Kidney tubule cell (primary cell): ENCODE measurements around the gene PPP1R14C.
A peak's percentile ranks its signal among the peaks of the same experiment; 100 is the strongest.

ENCODE experiments used
- DNase-seq: peaks from one replicate; pipeline ENCODE4 v3.0.0-alpha.2; 2018; ENCODE audit warnings: low spot score

PPP1R14C gene

GRCh38 chr6:150195996-150196417 lies 53.2 kb downstream of the PPP1R14C start:
- DNase-seq = peak; percentile 33

GRCh38 chr6:150196942-150197745 lies 54.3 kb downstream of the PPP1R14C start:
- peak; percentile 30 for DNase-seq

GRCh38 chr6:150198532-150198931 lies 55.7 kb downstream of the PPP1R14C start:
- no peak for DNase-seq

GRCh38 chr6:150199241-150199640 lies 56.4 kb downstream of the PPP1R14C start:
- no peak for DNase-seq

- no peak for DNase-seq
Observed at GRCh38 chr6:150200428-150201100, 57.7 kb downstream of the PPP1R14C start.

GRCh38 chr6:150201285-150201684 lies 58.4 kb downstream of the PPP1R14C start:
- DNase-seq = no peak

- DNase-seq = peak; percentile 38
Observed at GRCh38 chr6:150201772-150202329, 59.0 kb downstream of the PPP1R14C start.

- peak; percentile 43 for DNase-seq
Observed at GRCh38 chr6:150202404-150202803, 59.6 kb downstream of the PPP1R14C start.

- no peak for DNase-seq
Observed at GRCh38 chr6:150202934-150203333, 60.1 kb downstream of the PPP1R14C start.

- DNase-seq = no peak
Observed at GRCh38 chr6:150203378-150203777, 60.5 kb downstream of the PPP1R14C start.

GRCh38 chr6:150203871-150204545 lies 61.2 kb downstream of the PPP1R14C start:
- no peak for DNase-seq

GRCh38 chr6:150204705-150205472 lies 62.0 kb downstream of the PPP1R14C start:
- no peak for DNase-seq

GRCh38 chr6:150207931-150208570 lies 65.2 kb downstream of the PPP1R14C start:
- peak; percentile 22 for DNase-seq

GRCh38 chr6:150208611-150209352 lies 65.9 kb downstream of the PPP1R14C start:
- DNase-seq = no peak

GRCh38 chr6:150209415-150209814 lies 66.6 kb downstream of the PPP1R14C start:
- DNase-seq = no peak

- DNase-seq = no peak
Observed at GRCh38 chr6:150211700-150212511, 69.1 kb downstream of the PPP1R14C start.

GRCh38 chr6:150212778-150213177 lies 69.9 kb downstream of the PPP1R14C start:
- DNase-seq = no peak

GRCh38 chr6:150213301-150213700 lies 70.5 kb downstream of the PPP1R14C start:
- DNase-seq = no peak

GRCh38 chr6:150214310-150214709 lies 71.5 kb downstream of the PPP1R14C start:
- no peak for DNase-seq
